Measurements from ENCODE around the gene FYN.

Gene FYN

DNA sequence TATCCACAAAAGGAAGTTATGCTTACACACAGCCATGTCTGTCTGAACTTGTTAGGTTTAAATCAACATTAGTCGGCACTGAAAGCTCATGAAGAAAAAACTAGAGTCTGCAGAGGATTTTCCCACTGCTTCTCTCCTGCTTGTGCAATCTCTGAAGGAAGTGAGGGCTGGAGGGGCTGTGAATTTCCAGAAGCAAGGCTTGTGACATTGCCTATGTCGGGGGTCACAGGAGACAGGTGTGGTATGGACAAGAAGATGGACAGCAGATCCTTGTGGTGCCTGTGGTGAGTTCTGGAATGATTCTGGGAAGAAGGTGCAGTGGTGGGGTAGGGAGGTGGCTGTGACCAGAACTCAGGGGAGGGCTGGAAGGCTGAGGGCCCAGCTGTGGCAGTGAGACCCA, 183.3 kb downstream of the FYN start:
- DNase-seq (no peak), ATAC-seq (ENCODE audit: insufficient read depth, low read depth) (no peak)
- Histone ChIP-seq H3K4me2 (ENCODE audit: insufficient read depth, low read length) (no peak overlapping the region), H4K20me1 (ENCODE audit: insufficient read depth, low read length) (no peaks in the 10 kb centered on the region), H2AFZ (ENCODE audit: low read depth, low read length) (no peak overlapping the region), H3K79me2 (ENCODE audit: insufficient read depth, low read length) (no peaks in the 10 kb centered on the region), H3K9me3 (ENCODE audit: insufficient read depth, low read length, severe bottlenecking) (no peaks in the 10 kb centered on the region), H3K27me3 (ENCODE audit: insufficient read depth, low read length, poor library complexity) (no peaks in the 10 kb centered on the region), H3K9ac (ENCODE audit: low read depth, low read length) (no peak overlapping the region), H3K4me3 (ENCODE audit: low read depth in 1 of 2, low read length in 2 of 2) (no peak overlapping the region), H3K27ac (ENCODE audit: low read length) (no peak overlapping the region), H3K36me3 (ENCODE audit: insufficient read depth, low read length) (peaks cover 96% of the 10 kb centered on the region), H3K4me1 (ENCODE audit: insufficient read depth, low read length) (peaks cover 4% of the 10 kb centered on the region; the same call in 1 of the 2 replicates)
- TF ChIP-seq CTCF (IDR thresholded peaks at IDR 0.05; ENCODE audit: borderline replicate concordance, extremely low read depth, low read length, poor library complexity, severe bottlenecking) (no peak), EZH2 (IDR thresholded peaks at IDR 0.05; ENCODE audit: borderline replicate concordance, low read depth, low read length, severe bottlenecking) (no peak)

- no peak for TF ChIP-seq CTCF (IDR thresholded peaks at IDR 0.05; ENCODE audit: borderline replicate concordance, extremely low read depth, low read length, poor library complexity, severe bottlenecking)
- TF ChIP-seq EZH2 (IDR thresholded peaks at IDR 0.05; ENCODE audit: borderline replicate concordance, low read depth, low read length, severe bottlenecking) = no peak
- ATAC-seq (ENCODE audit: insufficient read depth, low read depth) = no peak
- no peaks in the 10 kb centered on the region for H3K79me2 ChIP-seq (ENCODE audit: insufficient read depth, low read length)
- H2AFZ ChIP-seq (ENCODE audit: low read depth, low read length) = no peak overlapping the region
- H3K4me3 ChIP-seq (ENCODE audit: low read depth in 1 of 2, low read length in 2 of 2) = no peak overlapping the region
- no peaks in the 10 kb centered on the region for H3K27me3 ChIP-seq (ENCODE audit: insufficient read depth, low read length, poor library complexity)
- no peak for DNase-seq
- H4K20me1 ChIP-seq (ENCODE audit: insufficient read depth, low read length) = no peaks in the 10 kb centered on the region
- H3K9me3 ChIP-seq (ENCODE audit: insufficient read depth, low read length, severe bottlenecking) = no peaks in the 10 kb centered on the region
- peaks cover 4% of the 10 kb centered on the region; the same call in 1 of the 2 replicates for H3K4me1 ChIP-seq (ENCODE audit: insufficient read depth, low read length)
- no peak overlapping the region for H3K4me2 ChIP-seq (ENCODE audit: insufficient read depth, low read length)
- H3K36me3 ChIP-seq (ENCODE audit: insufficient read depth, low read length) = peaks cover 95% of the 10 kb centered on the region
- H3K27ac ChIP-seq (ENCODE audit: low read length) = no peak overlapping the region
- H3K9ac ChIP-seq (ENCODE audit: low read depth, low read length) = no peak overlapping the region
Observed at GRCh38 chr6:111689419-111689818, 183.8 kb downstream of the FYN start.

DNA sequence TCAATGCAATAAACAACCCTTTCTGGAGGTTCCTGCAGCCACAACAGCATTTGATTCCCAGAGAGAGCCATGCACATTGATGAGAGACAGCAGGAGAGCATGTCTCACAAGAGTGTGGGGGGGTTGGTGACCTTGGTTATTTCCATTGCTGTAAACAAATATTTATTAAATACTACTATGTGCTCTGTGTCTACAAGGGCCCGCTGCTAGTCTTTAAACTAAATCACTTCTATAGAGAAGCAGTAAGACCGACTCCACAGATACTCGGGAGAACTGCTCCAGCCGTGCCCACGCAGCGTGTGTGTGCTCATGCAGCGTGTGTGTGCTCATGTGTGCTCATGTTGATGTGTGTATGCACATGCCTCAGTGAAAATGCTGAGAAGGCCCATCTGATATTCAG, 184.9 kb downstream of the FYN start:
- H3K4me3 ChIP-seq (ENCODE audit: low read depth in 1 of 2, low read length in 2 of 2) = no peak overlapping the region
- H3K9me3 ChIP-seq (ENCODE audit: insufficient read depth, low read length, severe bottlenecking) = no peaks in the 10 kb centered on the region
- H3K4me1 ChIP-seq (ENCODE audit: insufficient read depth, low read length) = peaks cover 4% of the 10 kb centered on the region; the same call in 1 of the 2 replicates
- peaks cover 89% of the 10 kb centered on the region for H3K36me3 ChIP-seq (ENCODE audit: insufficient read depth, low read length)
- no peak overlapping the region for H3K4me2 ChIP-seq (ENCODE audit: insufficient read depth, low read length)
- no peak overlapping the region for H3K27ac ChIP-seq (ENCODE audit: low read length)
- no peaks in the 10 kb centered on the region for H3K79me2 ChIP-seq (ENCODE audit: insufficient read depth, low read length)
- no peak for ATAC-seq (ENCODE audit: insufficient read depth, low read depth)
- TF ChIP-seq EZH2 (IDR thresholded peaks at IDR 0.05; ENCODE audit: borderline replicate concordance, low read depth, low read length, severe bottlenecking) (no peak), CTCF (IDR thresholded peaks at IDR 0.05; ENCODE audit: borderline replicate concordance, extremely low read depth, low read length, poor library complexity, severe bottlenecking) (no peak)
- no peak overlapping the region for H2AFZ ChIP-seq (ENCODE audit: low read depth, low read length)
- no peak overlapping the region for H3K9ac ChIP-seq (ENCODE audit: low read depth, low read length)
- H4K20me1 ChIP-seq (ENCODE audit: insufficient read depth, low read length) = no peaks in the 10 kb centered on the region
- no peak for DNase-seq
- no peaks in the 10 kb centered on the region for H3K27me3 ChIP-seq (ENCODE audit: insufficient read depth, low read length, poor library complexity)

GRCh38 chr6:111687652-111688051, 185.6 kb downstream of the FYN start:
- H3K27ac ChIP-seq (ENCODE audit: low read length) = no peak overlapping the region
- ATAC-seq (ENCODE audit: insufficient read depth, low read depth) (no peak), DNase-seq (no peak)
- no peak overlapping the region for H3K4me2 ChIP-seq (ENCODE audit: insufficient read depth, low read length)
- TF ChIP-seq EZH2 (IDR thresholded peaks at IDR 0.05; ENCODE audit: borderline replicate concordance, low read depth, low read length, severe bottlenecking) (no peak), CTCF (IDR thresholded peaks at IDR 0.05; ENCODE audit: borderline replicate concordance, extremely low read depth, low read length, poor library complexity, severe bottlenecking) (no peak)
- no peaks in the 10 kb centered on the region for H3K9me3 ChIP-seq (ENCODE audit: insufficient read depth, low read length, severe bottlenecking)
- H3K36me3 ChIP-seq (ENCODE audit: insufficient read depth, low read length) = peaks cover 89% of the 10 kb centered on the region
- H3K27me3 ChIP-seq (ENCODE audit: insufficient read depth, low read length, poor library complexity) = no peaks in the 10 kb centered on the region
- H3K4me3 ChIP-seq (ENCODE audit: low read depth in 1 of 2, low read length in 2 of 2) = no peak overlapping the region
- no peak overlapping the region for H2AFZ ChIP-seq (ENCODE audit: low read depth, low read length)
- peaks cover 1% of the 10 kb centered on the region; the same call in 1 of the 2 replicates for H3K4me1 ChIP-seq (ENCODE audit: insufficient read depth, low read length)
- H4K20me1 ChIP-seq (ENCODE audit: insufficient read depth, low read length) = no peaks in the 10 kb centered on the region
- no peak overlapping the region for H3K9ac ChIP-seq (ENCODE audit: low read depth, low read length)
- no peaks in the 10 kb centered on the region for H3K79me2 ChIP-seq (ENCODE audit: insufficient read depth, low read length)
